ENCODE results near the gene IFITM1. TPM values are rescaled to one million over a fixed set of nuclear protein-coding genes. Genes with fewer than 3 reads are reported as not detected.

IFITM1 gene
- total and polyA plus RNA-seq, 2 of the 8 experiments (the other 6 are each of a cell fraction or from before 2014, with no cell fraction given): 394 to 1,464 TPM

GRCh38 chr11:337711-338110 lies 23.9 kb downstream of the IFITM1 start:
- H4K20me1 ChIP-seq (replicated peaks in 1 of 2; ENCODE audit: control insufficient read depth in 1 of 2, insufficient read depth in 2 of 2, low read length in 2 of 2): no peaks in the 10 kb centered on the region
- H3K4me3 ChIP-seq (ENCODE audit: extremely low read depth in 1 of 4, insufficient read depth in 2 of 4, low read depth in 3 of 4, low read length in 4 of 4): no peak overlapping the region
- H3K18ac ChIP-seq (ENCODE audit: extremely low read depth, low read length): no peak overlapping the region
- H4K5ac ChIP-seq (ENCODE audit: insufficient read length, low read depth, low read length): no peak overlapping the region
- no peaks in the 10 kb centered on the region for H3K79me1 ChIP-seq (ENCODE audit: low read depth, low read length)
- peaks cover 5 to 6% of the 10 kb centered on the region in 2 experiments; a peak in 3 of 4 replicates for H3K9me3 ChIP-seq (ENCODE audit: insufficient read depth in 2 of 2, low read depth in 1 of 2, low read length in 1 of 2)
- no peak overlapping the region for H2BK15ac ChIP-seq (ENCODE audit: low read length)
- H4K91ac ChIP-seq (replicated peaks; ENCODE audit: insufficient read length, low read length): peak overlapping the region; percentile 38
- WGBS, 2 experiments (ENCODE audit: extremely low coverage in 1 of 2, insufficient coverage in 1 of 2, insufficient read length in 1 of 2, insufficient replicate concordance in 2 of 2, low coverage in 1 of 2, low lambda C conversion rate in 2 of 2, missing lambda C conversion rate in 1 of 2): 89% methylated on average over 6 of the region's 6 CpGs; no CpG with 5 or more reads in 1 of the 2 experiments
- POLR2A ChIA-PET (ENCODE audit: partially characterized antibody): no interaction called here
- H3K56ac ChIP-seq (replicated peaks; ENCODE audit: insufficient read length, low read depth, low read length): no peak overlapping the region
- H3K4me2 ChIP-seq (ENCODE audit: insufficient read depth in 1 of 2, low read depth in 2 of 2, low read length in 2 of 2): no peak overlapping the region
- 0 out of 2 replicates have a peak overlapping the region, but pooled peaks have one; percentile 66 for H2BK20ac ChIP-seq (ENCODE audit: low read length)
- H2BK12ac ChIP-seq (ENCODE audit: low read depth, low read length): peak overlapping the region; percentile 44; the same call in 1 of the 2 replicates
- no peak overlapping the region for H3K23ac ChIP-seq (ENCODE audit: insufficient read length)
- H3K27me3 ChIP-seq (replicated peaks in 1 of 4; ENCODE audit: control insufficient read depth in 3 of 4, extremely low read depth in 1 of 4, insufficient read depth in 3 of 4, low read length in 3 of 4): no peaks in the 10 kb centered on the region
- no peaks in the 10 kb centered on the region for H3K36me3 ChIP-seq (ENCODE audit: control insufficient read depth in 2 of 4, insufficient read depth in 4 of 4, low read length in 3 of 4)
- H3K9ac ChIP-seq (replicated peaks in 1 of 4; ENCODE audit: extremely low read depth in 1 of 4, low read depth in 3 of 4, low read length in 3 of 4): no peak overlapping the region
- no peak overlapping the region for H3K14ac ChIP-seq (ENCODE audit: insufficient read length)
- H3K23me2 ChIP-seq (ENCODE audit: low read depth, low read length): no peaks in the 10 kb centered on the region
- no peak overlapping the region for H2BK120ac ChIP-seq (replicated peaks; ENCODE audit: low read depth, low read length)
- no peak overlapping the region for H3K4ac ChIP-seq (replicated peaks; ENCODE audit: insufficient read length, low read depth, low read length)
- CTCF ChIA-PET (ENCODE audit: partially characterized antibody): interaction anchor here (0.8 to 5.6 kb wide), 4 partner anchors 9 to 33 kb away, joined by 3 to 22 read pairs (median 3); no protein-coding TSS in a partner anchor
- no peaks in the 10 kb centered on the region for H3K79me2 ChIP-seq (ENCODE audit: control insufficient read depth in 1 of 2, insufficient read depth in 2 of 2, low read length in 2 of 2)
- no peak overlapping the region for H2BK5ac ChIP-seq (ENCODE audit: low read depth, low read length)
- H2AK5ac ChIP-seq (ENCODE audit: low read depth, low read length): no peak overlapping the region
- peaks cover 7 to 35% (median 29%) of the 10 kb centered on the region in 4 experiments for H3K4me1 ChIP-seq (replicated peaks in 1 of 4; ENCODE audit: control insufficient read depth in 3 of 4, insufficient read depth in 4 of 4, low read length in 3 of 4)
- DNase-seq (ENCODE audit: low read depth in 1 of 2, low spot score in 2 of 2) (no peak), FAIRE-seq (no peak)
- H4K8ac ChIP-seq (ENCODE audit: extremely low read depth, insufficient read depth, low read length): no peak overlapping the region
- no peak overlapping the region for H3K27ac ChIP-seq (ENCODE audit: low read depth, low read length)
- no peak overlapping the region for H2AFZ ChIP-seq (ENCODE audit: low read length)
- no peak for TF ChIP-seq BACH1 (IDR thresholded peaks at IDR 0.05; ENCODE audit: low read length)
- TF ChIP-seq JUND (IDR thresholded peaks at IDR 0.05; ENCODE audit: low read length): no peak
- TF ChIP-seq BCL11A (IDR thresholded peaks at IDR 0.05; ENCODE audit: low read depth in 2 of 2, low read length in 2 of 2): no peak
- no peak for TF ChIP-seq POLR2AphosphoS5 (IDR thresholded peaks at IDR 0.05; ENCODE audit: low read depth, low read length)
- TF ChIP-seq TBP (IDR thresholded peaks at IDR 0.05; ENCODE audit: low read depth, low read length): no peak
- TF ChIP-seq SP4 (IDR thresholded peaks at IDR 0.05; ENCODE audit: low read length): no peak
- no peak for TF ChIP-seq FOSL1 (IDR thresholded peaks at IDR 0.05; ENCODE audit: insufficient read depth, low read depth, low read length)
- no peak for TF ChIP-seq KDM5A (IDR thresholded peaks at IDR 0.05; ENCODE audit: low read length)
- no peak for TF ChIP-seq TAF1 (IDR thresholded peaks at IDR 0.05; ENCODE audit: low read depth, low read length)
- TF ChIP-seq HDAC6 (IDR thresholded peaks at IDR 0.05; ENCODE audit: low read depth, low read length): no peak
- no peak for TF ChIP-seq NRF1 (IDR thresholded peaks at IDR 0.05; ENCODE audit: low read depth, low read length)
- no peak for TF ChIP-seq SIRT6 (IDR thresholded peaks at IDR 0.05; ENCODE audit: low read length)
- TF ChIP-seq USF2 (IDR thresholded peaks at IDR 0.05; ENCODE audit: low read length): no peak
- TF ChIP-seq NANOG (IDR thresholded peaks at IDR 0.05; ENCODE audit: insufficient read depth, low read depth, low read length, poor library complexity, severe bottlenecking): no peak
- TF ChIP-seq TCF12 (IDR thresholded peaks at IDR 0.05; ENCODE audit: low read depth, low read length): no peak
